Lung microvascular endothelial cell (primary cell): ENCODE measurements around the gene SSU72. TPM values are rescaled to one million over a fixed set of nuclear protein-coding genes. Genes with fewer than 3 reads are reported as not detected.
A peak's percentile ranks its signal among the peaks of the same experiment; 100 is the strongest.
"Not testable (repeated sequence)": the region's sequence is repeated elsewhere in the genome, so short reads cannot be mapped to it uniquely, and the experiment has no call there.

ENCODE experiments used
- DNase-seq, 2 donors: peaks; one replicate each; pipeline versions ENCODE4 v3.0.0 to v3.0.0-alpha.2; 2010; ENCODE audit warnings: low read depth in 2 of 2
- total RNA-seq: library from RNA; depleted of rRNA; stranded (reverse); fragments of >200 nt; gene quantifications from 2 replicates; pipeline ENCODE4 v1.2.1, GENCODE V29; 2014

The SSU72 gene
- total RNA-seq, 1 donor from 2014 or later: 50.8 TPM

GRCh38 chr1:1561801-1562470, 12.7 kb downstream of the SSU72 start:
- no peak for DNase-seq

- DNase-seq: no peak
Observed at GRCh38 chr1:1560178-1560577, 14.5 kb downstream of the SSU72 start.

GRCh38 chr1:1559066-1559465, 15.6 kb downstream of the SSU72 start:
- DNase-seq: no peak

GRCh38 chr1:1558591-1558990, 16.1 kb downstream of the SSU72 start:
- DNase-seq: no peak

GRCh38 chr1:1557688-1558087, 17.0 kb downstream of the SSU72 start:
- not testable (repeated sequence) for DNase-seq

- DNase-seq: not testable (repeated sequence)
Observed at GRCh38 chr1:1556961-1557360, 17.7 kb downstream of the SSU72 start.

- no peak for DNase-seq
Observed at GRCh38 chr1:1556505-1556904, 18.2 kb downstream of the SSU72 start.

- peak; percentile 35 to 90 for DNase-seq
Observed at GRCh38 chr1:1554926-1555915, 19.4 kb downstream of the SSU72 start.

- DNase-seq: peak in 1 of 2 donors; percentile 15
Observed at GRCh38 chr1:1554550-1554925, 20.1 kb downstream of the SSU72 start.

GRCh38 chr1:1553821-1554494, 20.7 kb downstream of the SSU72 start:
- DNase-seq: no peak

GRCh38 chr1:1552263-1552639, 22.4 kb downstream of the SSU72 start:
- DNase-seq: no peak

- no peak for DNase-seq
Observed at GRCh38 chr1:1551524-1552262, 23.0 kb downstream of the SSU72 start.

GRCh38 chr1:1550591-1551432, 23.9 kb downstream of the SSU72 start:
- DNase-seq: peak; percentile 36 to 59

- DNase-seq: no peak
Observed at GRCh38 chr1:1550087-1550486, 24.6 kb downstream of the SSU72 start.

GRCh38 chr1:1548591-1548990, 26.1 kb downstream of the SSU72 start:
- DNase-seq: no peak

- DNase-seq: no peak
Observed at GRCh38 chr1:1547476-1547875, 27.2 kb downstream of the SSU72 start.

GRCh38 chr1:1547011-1547410, 27.7 kb downstream of the SSU72 start:
- DNase-seq: no peak

- no peak for DNase-seq
Observed at GRCh38 chr1:1545946-1546737, 28.5 kb downstream of the SSU72 start.

GRCh38 chr1:1544544-1544943, 30.1 kb downstream of the SSU72 start:
- DNase-seq: no peak

- no peak for DNase-seq
Observed at GRCh38 chr1:1543706-1544099, 31.0 kb downstream of the SSU72 start.
